HG03060 (cell line): ENCODE measurements around the gene GOLGA8T.
"Not testable (repeated sequence)": the region's sequence is repeated elsewhere in the genome, so short reads cannot be mapped to it uniquely, and the experiment has no call there.

Source experiments
- ATAC-seq: cut with Tn5 transposase; IDR thresholded peaks from one replicate; pipeline ENCODE4 v1.9.1; 2021; ENCODE audit warnings: low read depth, moderate number of reproducible peaks; ENCODE audit not compliant: unreplicated experiment

Gene GOLGA8T, protein sequence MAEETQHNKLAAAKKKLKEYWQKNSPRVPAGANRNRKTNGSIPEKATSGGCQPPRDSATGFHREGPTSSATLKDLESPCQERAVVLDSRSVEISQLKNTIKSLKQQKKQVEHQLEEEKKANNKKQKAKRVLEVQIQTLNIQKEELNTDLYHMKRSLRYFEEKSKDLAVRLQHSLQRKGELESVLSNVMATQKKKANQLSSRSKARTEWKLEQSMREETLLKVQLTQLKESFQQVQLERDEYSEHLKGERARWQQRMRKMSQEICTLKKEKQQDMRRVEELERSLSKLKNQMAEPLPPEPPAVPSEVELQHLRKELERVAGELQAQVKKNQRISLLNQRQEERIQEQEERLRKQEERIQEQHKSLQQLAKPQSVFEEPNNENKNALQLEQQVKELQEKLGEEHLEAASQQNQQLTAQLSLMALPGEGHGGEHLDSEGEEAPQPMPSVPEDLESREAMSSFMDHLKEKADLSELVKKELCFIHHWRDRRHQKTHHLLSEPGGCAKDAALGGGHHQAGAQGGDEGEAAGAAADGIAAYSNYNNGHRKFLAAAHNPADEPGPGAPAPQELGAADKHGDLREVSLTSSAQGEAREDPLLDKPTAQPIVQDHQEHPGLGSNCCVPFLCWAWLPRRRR

GRCh38 chr15:30134751-30135150 lies at the start of gene GOLGA8T:
Gene GOLGA8T (plus strand): TSS chr15:30135051. CDS start chr15:30135149, 98 bp downstream.
- ATAC-seq = not testable (repeated sequence)

DNA sequence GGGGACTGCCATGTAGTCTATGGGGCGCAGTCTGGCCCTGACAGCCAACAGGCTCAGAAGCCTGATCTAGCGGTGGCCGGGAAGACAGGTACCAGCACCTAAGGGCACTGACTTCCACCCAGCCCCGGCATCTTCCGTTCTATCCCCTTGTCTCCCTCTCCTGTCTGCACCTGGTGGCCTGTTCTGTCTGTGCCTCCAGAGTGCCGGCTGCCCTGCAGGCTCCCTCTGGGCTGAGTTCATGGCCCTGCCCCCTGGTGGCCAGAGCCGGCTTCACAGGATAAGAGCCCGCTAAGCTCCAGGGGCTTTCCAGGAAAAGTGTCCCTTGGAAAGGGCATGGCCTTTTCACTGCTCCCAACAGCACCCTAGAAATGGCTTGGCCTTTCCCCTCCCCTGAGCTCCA lies 37.0 kb upstream of the GOLGA8T start:
- not testable (repeated sequence) for ATAC-seq

GRCh38 chr15:30102890-30103289 lies 32.0 kb upstream of the GOLGA8T start:
- ATAC-seq = not testable (repeated sequence)

DNA sequence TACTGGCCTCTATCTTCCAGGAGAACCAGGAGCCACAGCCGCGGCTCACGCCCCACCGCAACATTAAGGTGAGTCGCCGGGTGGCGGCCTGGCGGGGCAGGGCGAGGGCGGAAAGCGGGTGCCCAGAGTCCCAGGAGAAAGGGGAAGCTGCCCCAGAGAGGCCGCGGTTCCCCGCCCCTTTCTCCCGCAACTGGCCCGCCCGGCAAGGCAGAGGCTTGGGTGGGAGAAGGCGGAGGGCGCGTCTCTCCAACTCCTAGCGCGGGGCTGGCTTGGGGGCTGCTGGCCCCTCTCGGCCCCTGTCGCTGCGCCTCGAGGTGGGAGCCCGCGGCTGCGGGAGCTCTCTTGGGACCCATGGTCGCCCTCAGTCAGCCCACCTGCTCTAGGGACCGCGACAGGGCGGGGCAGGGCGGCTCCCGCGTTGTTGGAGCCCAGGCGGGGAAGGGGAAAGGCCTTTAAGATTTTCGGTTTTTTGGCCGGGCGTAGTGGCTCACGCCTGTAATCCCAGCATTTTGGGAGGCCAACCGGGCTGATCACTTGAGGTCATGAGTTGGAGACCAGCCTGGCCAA lies 30.8 kb upstream of the GOLGA8T start:
- not testable (repeated sequence) for ATAC-seq

DNA sequence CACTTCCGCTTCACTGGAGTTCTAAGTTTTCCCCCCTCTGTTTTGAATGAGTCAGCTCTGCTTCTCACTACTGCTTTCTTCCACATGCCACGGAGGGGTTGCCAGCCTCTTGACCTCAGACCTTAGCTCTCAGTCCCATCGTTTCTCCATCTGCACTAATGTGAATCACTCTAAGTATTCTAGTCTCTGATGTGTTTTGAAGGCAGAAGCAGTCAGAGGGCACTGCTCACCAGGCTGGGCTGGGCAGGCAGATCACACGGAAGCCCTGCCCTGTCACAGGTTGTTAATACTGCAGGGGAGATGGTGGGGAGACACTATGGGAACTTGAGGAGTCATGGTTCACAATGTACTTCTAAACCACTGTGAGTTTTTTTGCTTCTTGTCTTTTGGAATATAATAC lies 24.3 kb upstream of the GOLGA8T start:
- ATAC-seq = not testable (repeated sequence)

DNA sequence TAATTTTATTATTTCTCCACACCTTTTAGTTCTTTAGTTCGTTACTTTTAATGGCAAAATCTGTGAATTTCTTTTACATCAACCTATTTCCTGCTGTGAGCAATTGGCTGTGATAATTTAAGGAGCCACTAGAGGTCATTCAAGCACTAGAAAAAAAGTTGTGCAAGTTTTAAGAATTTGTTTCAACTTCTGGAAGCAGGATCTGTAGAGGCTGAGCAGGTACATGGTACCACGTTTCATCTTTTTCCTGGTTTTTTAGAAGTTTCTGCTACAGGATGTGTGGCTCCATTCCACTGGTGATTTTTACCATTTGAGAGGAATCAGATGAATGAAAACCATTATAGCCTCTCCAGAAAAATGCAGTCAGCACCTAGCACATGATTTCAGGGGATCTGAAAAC lies 4.8 kb upstream of the GOLGA8T start:
- ATAC-seq = not testable (repeated sequence)

DNA sequence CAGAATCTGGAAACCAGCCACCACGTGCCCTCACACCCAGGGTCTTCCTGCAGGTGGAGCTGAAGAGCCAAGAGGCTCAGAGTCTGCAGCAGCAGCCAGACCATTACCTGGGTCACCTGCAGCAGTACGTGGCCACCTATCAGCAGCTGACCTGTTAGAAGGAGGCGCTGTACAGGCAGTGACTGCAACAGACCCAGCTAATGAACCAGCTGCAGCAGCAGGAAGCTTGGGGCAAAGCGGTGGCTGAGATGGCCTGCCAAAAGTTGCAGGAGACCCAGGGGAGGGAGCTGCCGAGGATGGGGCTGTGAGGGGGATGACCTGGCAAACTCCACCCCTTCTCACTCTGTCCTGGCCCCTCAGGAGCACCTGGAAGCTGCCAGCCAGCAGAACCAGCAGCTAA lies 8.4 kb downstream of the GOLGA8T start:
- ATAC-seq = not testable (repeated sequence)

GRCh38 chr15:30149891-30150290 lies 15.0 kb downstream of the GOLGA8T start:
- not testable (repeated sequence) for ATAC-seq

DNA sequence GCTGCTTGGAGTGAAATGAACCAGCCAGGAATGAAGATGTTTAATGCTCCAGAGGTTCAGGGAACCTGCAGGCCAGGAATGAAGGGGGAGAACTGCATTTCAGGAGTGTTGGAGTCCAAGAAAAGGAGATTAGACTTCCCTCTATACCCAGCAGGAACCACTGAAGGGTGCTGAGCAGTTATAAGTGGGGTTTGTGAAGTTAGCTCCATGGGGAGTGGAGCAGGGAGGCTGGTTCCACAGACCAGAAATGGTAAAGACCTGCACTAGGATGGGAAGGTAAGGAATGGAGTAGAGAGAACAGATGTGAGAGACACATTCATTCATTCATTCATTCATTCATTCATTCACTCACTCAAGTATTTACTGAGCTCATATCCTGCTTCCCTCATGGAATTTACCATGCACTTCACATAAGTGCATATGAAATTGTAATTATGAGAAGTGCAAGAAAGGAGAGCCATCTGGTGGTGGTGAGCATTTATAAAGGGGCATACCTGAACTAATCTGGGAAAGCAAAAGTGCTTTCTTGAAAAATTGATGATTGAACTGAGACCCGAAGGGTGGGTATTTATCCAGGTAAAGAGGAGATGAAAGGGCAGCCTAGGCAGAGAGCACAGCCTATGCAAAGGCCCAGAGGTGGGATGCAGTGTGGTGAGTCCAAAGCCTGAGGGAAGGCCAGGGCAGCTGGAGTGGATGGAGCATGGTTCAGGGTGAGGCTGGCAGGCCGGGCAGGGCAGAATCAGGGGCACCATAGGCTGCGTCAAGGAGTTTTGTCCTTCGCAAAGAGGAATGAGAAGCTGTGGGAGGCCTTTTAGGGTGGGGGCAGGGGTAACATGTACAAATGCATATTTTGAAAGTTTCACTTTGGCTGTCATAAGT lies 27.9 kb downstream of the GOLGA8T start:
- not testable (repeated sequence) for ATAC-seq

GRCh38 chr15:30163759-30164158 lies 28.9 kb downstream of the GOLGA8T start:
- ATAC-seq = not testable (repeated sequence)

GRCh38 chr15:30164257-30164656 lies 29.4 kb downstream of the GOLGA8T start:
- ATAC-seq = not testable (repeated sequence)

DNA sequence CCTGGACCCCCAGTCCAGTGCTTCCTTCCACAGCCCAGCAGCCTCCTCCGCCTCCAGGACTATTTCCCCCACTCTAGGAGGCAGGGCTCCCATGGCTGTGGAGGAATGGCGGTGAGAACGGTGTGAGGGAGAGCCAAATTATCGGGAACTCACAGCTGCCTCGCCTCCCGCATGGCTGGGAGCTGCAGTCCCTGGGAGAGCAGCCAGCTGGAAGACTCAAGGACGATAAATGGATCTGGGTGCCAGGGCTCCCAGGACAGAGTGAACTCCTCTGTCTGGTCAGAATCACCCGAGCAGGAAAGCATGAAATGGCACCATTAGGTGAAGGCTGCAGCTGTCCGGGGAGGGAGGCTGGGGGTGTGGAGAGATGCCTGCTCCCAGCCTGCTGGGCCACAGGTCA lies 32.6 kb downstream of the GOLGA8T start:
- not testable (repeated sequence) for ATAC-seq

GRCh38 chr15:30167886-30168285 lies 33.0 kb downstream of the GOLGA8T start:
- ATAC-seq = not testable (repeated sequence)

DNA sequence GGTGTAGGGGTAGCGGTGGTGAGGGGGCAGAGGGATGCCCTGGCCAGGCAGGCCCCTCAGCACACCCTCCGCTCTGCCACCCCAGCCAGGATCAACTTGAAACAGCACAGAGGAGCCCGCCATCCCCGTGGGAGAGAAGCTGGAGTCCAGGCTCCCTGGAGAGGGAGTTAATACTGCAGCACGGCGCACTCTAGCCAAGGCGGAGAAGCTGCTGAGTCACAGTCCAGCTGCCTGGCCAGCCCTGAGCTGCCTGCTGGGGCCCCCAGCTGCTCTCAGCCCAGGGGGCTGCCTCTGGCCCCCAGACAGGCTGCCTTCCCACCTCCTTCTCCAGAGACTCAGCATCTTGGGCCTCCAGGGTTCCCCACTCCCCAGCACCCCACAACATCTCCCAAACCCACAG lies 36.6 kb downstream of the GOLGA8T start:
- ATAC-seq = not testable (repeated sequence)

DNA sequence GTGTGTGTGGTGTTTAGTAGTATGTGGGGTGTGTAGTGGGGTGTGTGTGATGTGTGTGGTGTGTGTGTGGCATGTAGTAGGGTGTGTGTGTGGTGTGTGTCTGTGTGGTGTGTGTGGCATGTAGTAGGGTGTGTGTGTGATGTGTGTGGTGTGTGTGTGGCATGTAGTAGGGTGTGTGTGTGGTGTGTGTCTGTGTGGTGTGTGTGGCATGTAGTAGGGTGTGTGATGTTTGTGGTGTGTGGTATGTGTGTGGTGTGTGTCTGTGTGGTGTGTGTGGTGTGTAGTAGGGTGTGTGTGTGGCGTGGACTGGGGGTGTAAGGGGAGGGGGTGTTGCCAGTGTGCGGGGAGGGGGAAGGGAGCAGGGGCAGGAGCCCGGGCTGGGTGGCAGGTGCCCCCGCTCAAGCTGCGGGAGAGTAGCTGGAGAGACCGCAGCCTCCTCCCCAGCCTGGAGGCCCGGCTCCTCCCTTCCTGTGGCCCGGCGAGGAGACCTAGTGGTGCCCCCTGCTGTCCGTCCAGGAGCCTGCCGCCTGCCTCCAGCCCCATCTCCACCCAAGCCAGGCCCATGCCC lies 38.3 kb downstream of the GOLGA8T start:
- ATAC-seq = not testable (repeated sequence)

DNA sequence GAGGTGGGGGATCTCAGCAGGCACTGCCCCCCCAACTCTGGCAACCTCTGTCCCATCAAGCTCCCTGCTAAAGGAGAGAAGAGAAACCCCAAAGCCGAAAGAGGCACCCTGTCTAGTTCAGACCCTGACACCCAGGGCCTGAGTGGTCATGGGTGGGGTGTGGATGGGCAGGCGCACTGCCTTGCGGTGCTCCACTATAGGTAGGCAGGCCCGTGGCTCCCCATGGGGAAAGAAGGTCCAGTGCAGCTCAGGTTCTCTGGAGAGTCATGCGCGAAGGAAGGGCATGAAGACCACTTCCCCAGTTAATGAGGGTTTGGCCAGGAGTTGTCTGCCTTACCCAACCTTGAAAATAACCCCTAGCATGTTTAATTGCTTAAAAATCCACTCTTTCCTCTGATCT lies 40.4 kb downstream of the GOLGA8T start:
- not testable (repeated sequence) for ATAC-seq

GRCh38 chr15:30176613-30177012 lies 41.8 kb downstream of the GOLGA8T start:
- not testable (repeated sequence) for ATAC-seq

DNA sequence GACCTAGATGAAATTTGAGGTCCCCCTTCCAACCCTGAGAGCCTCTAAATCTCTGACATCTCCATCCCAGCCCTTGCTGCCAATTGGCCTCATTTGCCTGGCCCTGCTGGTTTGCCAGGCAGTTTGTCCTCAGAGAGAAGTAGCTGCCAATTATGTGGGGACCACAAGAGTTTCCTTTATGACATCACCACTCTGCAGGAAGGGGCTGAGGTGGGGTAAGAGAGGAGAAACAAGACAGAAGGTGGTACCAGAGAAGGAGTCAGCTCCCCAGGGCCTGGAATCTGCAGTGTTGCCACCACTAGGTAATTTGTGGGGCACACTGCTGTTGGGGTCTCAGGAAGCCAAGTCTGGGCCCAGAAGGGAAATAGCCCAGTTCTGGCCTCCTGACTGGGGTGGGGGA lies 45.0 kb downstream of the GOLGA8T start:
- ATAC-seq = not testable (repeated sequence)

DNA sequence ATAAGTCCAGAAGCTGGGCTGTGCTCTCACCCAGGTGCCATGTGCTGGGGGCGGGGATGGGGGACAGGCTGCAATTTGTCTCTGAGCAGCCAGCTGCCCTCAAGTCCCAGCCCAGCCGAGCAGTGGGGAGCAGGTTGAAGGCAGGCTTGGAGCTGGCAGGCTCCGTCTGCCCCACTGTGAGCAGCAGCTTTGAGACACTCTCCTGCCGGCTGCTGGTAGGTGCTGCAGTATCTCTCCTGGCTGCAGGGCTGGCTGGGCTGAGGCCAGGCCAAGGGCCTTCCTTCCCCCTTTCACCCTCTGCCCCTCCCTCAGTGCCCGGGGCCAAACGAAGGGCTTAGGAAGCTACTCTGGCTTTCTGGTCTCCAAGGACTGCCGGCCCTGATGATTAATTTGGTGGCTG lies 50.6 kb downstream of the GOLGA8T start:
- ATAC-seq = not testable (repeated sequence)

GRCh38 chr15:30187429-30187828 lies 52.6 kb downstream of the GOLGA8T start:
- ATAC-seq = not testable (repeated sequence)
